ENCODE measurements around the gene GPR37. TPM values are rescaled to one million over a fixed set of nuclear protein-coding genes. Genes with fewer than 3 reads are reported as not detected.
A peak's percentile ranks its signal among the peaks of the same experiment; 100 is the strongest.

Gene GPR37
- total and polyA plus RNA-seq, 5 experiments from 2014 or later, result not detected

DNA sequence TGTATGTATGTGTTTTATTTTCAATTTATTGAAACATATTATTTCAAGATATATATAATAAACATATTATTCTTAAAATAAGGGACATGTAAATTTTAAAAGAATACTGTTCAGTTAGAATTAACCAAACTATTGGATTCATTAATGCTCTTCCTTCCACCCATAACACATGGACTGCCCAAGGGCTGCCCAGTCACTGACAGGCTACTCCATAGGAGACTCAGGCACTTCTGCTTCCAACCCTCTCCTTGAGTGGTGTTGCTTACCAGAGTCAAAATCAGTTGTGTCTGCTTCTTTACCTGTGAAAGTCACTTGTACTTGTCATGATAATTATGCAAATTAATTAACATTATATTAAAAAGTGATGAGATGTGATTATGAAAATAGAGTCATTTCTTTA lies 9.8 kb upstream of the GPR37 start:
- peaks cover 14 to 43% (median 15%) of the 10 kb centered on the region in 5 donors for H3K27me3 Mint-ChIP-seq
- DNase-seq (no peak), ATAC-seq (no peak)
- H3K36me3 Mint-ChIP-seq, result no peaks in the 10 kb centered on the region
- no peaks in the 10 kb centered on the region for H3K9me3 Mint-ChIP-seq
- POLR2A ChIA-PET, result no interaction called here
- no peak overlapping the region for H3K4me3 Mint-ChIP-seq
- H3K4me1 Mint-ChIP-seq, result no peaks in the 10 kb centered on the region
- H3K27ac Mint-ChIP-seq, result no peak overlapping the region

DNA sequence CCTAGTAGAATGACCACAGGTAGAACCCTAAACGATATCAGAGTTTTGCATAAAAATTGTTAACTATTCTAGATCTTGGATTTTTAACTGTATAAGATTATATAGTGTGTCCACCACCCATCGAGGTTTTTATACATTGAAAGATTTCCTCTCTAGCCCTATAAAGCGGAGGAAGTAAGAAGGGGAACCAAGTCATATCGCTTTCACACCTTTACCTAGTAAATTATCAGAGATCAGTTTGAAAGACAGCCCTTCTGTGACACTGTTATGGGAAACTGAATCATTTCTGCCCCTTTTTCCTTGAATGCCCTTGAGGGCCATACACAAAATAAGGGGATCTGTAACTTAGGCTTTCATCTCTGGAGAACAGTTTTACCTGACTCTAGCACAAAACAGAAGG lies 8.3 kb upstream of the GPR37 start:
- Mint-ChIP-seq H3K36me3 (no peaks in the 10 kb centered on the region), H3K27me3 (peaks cover 13 to 43% (median 15%) of the 10 kb centered on the region in 5 donors), H3K4me3 (no peak overlapping the region), H3K27ac (no peak overlapping the region), H3K4me1 (no peaks in the 10 kb centered on the region), H3K9me3 (no peaks in the 10 kb centered on the region)
- POLR2A ChIA-PET, result no interaction called here
- ATAC-seq (no peak), DNase-seq (no peak)

DNA sequence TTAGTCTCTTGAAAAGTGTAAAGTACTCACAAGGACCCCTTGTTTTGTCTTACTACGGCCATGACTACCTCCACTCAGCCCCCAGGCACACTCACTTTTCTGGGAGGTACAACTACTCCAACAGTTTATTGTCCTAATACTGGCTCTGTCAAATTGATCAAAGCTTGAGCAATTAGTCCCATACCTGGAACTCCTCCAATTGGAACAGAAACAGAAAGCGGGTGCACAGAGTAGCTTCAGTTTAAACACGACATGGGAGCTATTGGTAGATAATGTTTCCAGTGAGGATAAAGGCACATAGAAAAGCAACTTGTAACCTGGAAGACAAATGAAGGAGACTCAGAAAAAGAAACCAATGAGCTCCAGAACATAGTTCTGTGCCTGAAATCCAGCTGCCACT lies 7.7 kb upstream of the GPR37 start:
- no peak overlapping the region for H3K4me3 Mint-ChIP-seq
- H3K27ac Mint-ChIP-seq, result peak overlapping the region in 1 of 10 donors; percentile 63
- no peaks in the 10 kb centered on the region for H3K9me3 Mint-ChIP-seq
- no peaks in the 10 kb centered on the region for H3K36me3 Mint-ChIP-seq
- POLR2A ChIA-PET, result no interaction called here
- ATAC-seq (no peak), DNase-seq (no peak)
- no peaks in the 10 kb centered on the region for H3K4me1 Mint-ChIP-seq
- H3K27me3 Mint-ChIP-seq, result peaks cover 13 to 42% (median 15%) of the 10 kb centered on the region in 5 donors

DNA sequence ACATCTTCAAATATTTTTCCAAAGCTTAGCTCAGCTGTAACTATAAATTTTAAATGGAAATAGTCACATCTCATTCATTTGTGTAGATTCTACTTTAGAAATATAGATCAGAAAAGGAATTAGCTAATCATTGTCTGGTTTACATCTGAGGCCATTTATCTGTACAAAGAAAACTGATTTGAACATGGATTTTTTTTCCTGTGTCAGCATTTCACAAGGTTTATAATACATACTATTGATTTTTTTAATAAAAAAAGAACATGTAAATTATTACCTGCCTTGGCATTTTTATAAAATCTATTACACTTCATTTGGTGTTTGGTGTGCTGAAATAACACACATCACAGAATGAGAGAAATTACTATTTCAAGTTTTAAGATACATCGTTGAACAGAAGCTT lies 3.5 kb upstream of the GPR37 start:
- Mint-ChIP-seq H3K36me3 (no peaks in the 10 kb centered on the region), H3K27me3 (peaks cover 24 to 66% (median 35%) of the 10 kb centered on the region in 5 donors), H3K4me3 (no peak overlapping the region), H3K4me1 (peaks cover 4 to 13% (median 9%) of the 10 kb centered on the region in 4 donors), H3K9me3 (peaks cover 0 to 2% (median 0%) of the 10 kb centered on the region in 9 donors), H3K27ac (no peak overlapping the region)
- DNase-seq, result no peak
- POLR2A ChIA-PET, result no interaction called here
- ATAC-seq, result no peak

DNA sequence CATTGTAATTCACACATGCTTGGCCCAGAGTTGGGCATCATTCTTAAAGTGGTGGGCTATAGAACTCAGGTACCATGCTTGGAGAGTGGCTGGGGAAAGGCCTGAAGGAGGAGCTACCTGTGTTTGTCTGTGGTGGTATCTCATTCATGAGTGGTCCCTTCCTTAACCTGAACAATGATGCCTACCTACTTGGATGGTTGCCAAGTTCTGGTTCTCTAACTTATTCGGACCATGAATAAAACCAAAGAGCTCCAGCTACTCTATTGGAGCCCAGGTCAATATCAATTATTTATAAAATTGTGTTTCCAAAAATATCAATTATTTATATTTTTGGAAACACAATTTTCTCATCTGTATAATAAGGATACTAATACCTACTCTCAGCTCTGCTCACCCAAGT lies 2.9 kb upstream of the GPR37 start:
- H3K27ac Mint-ChIP-seq, result no peak overlapping the region
- H3K4me3 Mint-ChIP-seq, result no peak overlapping the region
- H3K4me1 Mint-ChIP-seq, result peaks cover 5 to 18% (median 14%) of the 10 kb centered on the region in 4 donors
- peaks cover 30 to 66% (median 38%) of the 10 kb centered on the region in 5 donors for H3K27me3 Mint-ChIP-seq
- H3K9me3 Mint-ChIP-seq, result peaks cover 0 to 2% (median 0%) of the 10 kb centered on the region in 9 donors
- DNase-seq (no peak), ATAC-seq (no peak)
- POLR2A ChIA-PET, result no interaction called here
- peaks cover 0 to 3% (median 0%) of the 10 kb centered on the region in 3 donors for H3K36me3 Mint-ChIP-seq

DNA sequence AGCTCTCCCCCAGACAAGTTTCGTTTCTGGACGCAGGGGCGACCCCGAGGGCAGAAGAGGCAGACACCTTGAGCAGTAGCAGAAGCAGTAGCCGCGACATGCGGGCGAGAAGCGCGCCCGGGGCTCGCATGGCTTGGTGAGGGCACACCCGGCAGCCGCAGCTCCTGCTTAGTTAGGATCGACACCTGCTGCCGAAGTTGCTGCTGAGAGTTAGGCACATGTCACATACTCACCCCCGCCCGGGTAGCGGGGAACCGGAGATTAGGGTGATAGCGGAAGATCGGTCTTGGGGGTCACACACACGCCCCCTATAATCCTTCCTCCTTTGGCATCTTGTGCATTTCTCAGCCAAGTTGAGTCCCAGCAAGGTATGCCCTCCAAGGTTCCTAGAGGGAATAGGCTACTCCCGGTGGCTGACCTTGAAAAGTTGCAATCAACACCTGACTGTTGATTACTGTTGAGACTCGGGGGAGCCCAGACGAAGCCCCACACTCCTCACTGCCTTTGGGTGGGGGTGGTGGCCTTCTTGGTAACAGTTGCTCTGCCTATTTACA lies 668 bp downstream of the GPR37 start:
- H3K4me3 Mint-ChIP-seq, result peak overlapping the region; percentile 79 to 93 (median 86)
- peaks cover 0 to 4% (median 0%) of the 10 kb centered on the region in 9 donors for H3K9me3 Mint-ChIP-seq
- H3K4me1 Mint-ChIP-seq, result peaks cover 6 to 20% (median 18%) of the 10 kb centered on the region in 4 donors
- POLR2A ChIA-PET, result no interaction called here
- peaks cover 0 to 8% (median 2%) of the 10 kb centered on the region in 3 donors for H3K36me3 Mint-ChIP-seq
- ATAC-seq (peak; percentile 59 to 62), DNase-seq (peak in 2 of 10 donors; percentile 21 to 24)
- H3K27ac Mint-ChIP-seq, result peak overlapping the region in 4 of 10 donors; percentile 5 to 28 (median 17)
- H3K27me3 Mint-ChIP-seq, result peaks cover 31 to 73% (median 51%) of the 10 kb centered on the region in 5 donors

DNA sequence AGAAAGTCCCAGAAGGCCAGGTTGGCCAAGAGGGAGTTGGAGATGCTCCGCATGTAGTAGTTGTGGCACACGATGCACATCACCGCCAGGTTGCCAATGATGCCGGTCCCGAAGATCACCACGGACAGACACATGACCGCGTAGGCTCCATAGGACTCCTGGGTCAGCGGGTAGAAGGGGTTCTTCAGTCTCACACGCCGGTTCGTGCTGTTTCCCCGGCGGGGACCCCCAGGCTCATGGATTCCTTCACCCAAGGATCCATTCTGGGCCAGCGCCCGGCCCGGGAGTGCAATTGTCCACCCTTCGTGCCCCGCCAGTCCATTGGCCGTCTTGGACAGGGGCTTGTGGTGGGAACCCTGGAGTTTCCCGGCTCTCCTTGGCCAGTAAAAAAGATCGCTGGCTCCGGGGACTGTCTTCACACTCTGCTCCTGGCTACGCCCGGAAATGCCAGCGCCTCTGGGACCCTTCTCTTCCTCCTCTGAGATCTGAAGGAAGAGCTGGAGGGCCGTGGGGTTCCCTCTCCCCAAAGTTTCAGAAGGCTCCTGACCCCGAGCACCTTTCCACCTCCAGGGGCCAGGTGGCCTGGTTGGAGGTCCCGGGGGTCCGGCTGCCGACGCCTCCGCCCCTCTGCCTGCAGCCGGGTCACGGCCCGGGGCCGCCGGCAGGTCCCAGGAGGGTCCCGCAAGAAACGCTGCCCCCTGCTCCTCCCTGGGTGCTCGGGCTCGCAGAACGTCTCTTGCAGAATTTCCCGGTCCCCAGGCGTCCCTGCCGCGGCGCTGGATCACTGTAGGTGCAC lies 1.3 kb downstream of the GPR37 start:
- Mint-ChIP-seq H3K27ac (peak overlapping the region in 1 of 10 donors; percentile 28), H3K9me3 (peaks cover 0 to 4% (median 0%) of the 10 kb centered on the region in 9 donors), H3K36me3 (peaks cover 0 to 8% (median 2%) of the 10 kb centered on the region in 3 donors), H3K27me3 (peaks cover 35 to 80% (median 56%) of the 10 kb centered on the region in 5 donors), H3K4me1 (peaks cover 6 to 20% (median 18%) of the 10 kb centered on the region in 4 donors), H3K4me3 (peak overlapping the region; percentile 79 to 93 (median 86))
- ATAC-seq, result no peak
- DNase-seq, result no peak
- POLR2A ChIA-PET, result no interaction called here

DNA sequence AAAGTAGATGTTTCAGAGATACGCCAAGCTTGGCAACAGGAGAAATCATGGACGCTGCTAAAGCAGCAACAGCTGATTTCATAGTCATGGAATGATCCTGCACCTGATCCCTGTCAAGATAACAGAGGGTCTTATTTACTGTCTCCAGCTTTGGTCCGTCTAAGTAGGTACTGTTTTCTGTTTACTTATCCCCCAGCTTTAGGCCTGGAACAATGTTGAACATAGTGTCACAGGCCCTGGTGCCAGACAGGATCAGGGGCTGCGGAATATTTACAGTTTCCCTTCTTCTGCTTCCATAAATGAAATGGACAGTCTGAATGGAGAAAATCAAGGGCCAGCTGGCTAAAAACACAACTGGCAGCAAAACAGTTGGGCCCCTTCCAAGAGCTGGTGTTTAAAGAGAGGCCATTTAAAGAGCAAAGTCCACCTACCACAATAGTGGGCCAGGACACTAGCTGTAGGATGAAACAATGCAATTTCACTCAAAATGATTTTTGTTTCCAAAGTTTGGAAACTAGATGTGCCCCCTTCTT lies 2.9 kb downstream of the GPR37 start:
- peaks cover 0 to 8% (median 2%) of the 10 kb centered on the region in 3 donors for H3K36me3 Mint-ChIP-seq
- H3K27me3 Mint-ChIP-seq, result peaks cover 36 to 75% (median 55%) of the 10 kb centered on the region in 5 donors
- ATAC-seq (no peak), DNase-seq (no peak)
- H3K27ac Mint-ChIP-seq, result no peak overlapping the region
- H3K4me3 Mint-ChIP-seq, result peak overlapping the region in 1 of 10 donors; percentile 79
- H3K9me3 Mint-ChIP-seq, result peaks cover 0 to 4% (median 0%) of the 10 kb centered on the region in 9 donors
- POLR2A ChIA-PET, result no interaction called here
- H3K4me1 Mint-ChIP-seq, result peaks cover 6 to 20% (median 18%) of the 10 kb centered on the region in 4 donors

DNA sequence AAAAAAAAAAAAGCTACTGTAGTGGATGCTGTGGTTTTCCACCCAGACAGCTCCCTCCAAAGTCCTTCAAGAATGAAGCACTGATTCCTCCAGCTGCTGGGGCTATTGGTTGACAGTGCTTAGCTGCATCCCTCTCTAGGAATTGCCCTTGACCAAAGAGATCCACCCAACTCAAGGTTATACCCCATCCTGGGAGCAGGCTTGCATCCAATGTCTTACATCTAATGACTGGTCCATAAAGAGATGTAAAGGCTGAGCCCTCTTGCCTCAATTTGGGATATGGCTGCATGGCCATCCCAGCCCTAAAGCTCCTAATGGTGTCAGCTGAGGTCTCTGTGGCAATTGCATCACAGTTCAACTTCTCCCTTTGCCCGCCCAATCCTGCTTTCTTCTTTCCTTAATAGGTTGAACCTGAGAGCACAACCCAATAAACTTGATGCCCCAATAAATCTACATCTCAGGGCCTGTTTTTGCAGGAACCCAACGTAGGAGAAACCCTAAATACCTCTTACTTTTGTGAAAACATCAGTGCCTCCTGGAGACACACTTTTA lies 4.4 kb downstream of the GPR37 start:
- peaks cover 25 to 69% (median 51%) of the 10 kb centered on the region in 5 donors for H3K27me3 Mint-ChIP-seq
- H3K36me3 Mint-ChIP-seq, result peaks cover 0 to 8% (median 2%) of the 10 kb centered on the region in 3 donors
- ATAC-seq, result no peak

DNA sequence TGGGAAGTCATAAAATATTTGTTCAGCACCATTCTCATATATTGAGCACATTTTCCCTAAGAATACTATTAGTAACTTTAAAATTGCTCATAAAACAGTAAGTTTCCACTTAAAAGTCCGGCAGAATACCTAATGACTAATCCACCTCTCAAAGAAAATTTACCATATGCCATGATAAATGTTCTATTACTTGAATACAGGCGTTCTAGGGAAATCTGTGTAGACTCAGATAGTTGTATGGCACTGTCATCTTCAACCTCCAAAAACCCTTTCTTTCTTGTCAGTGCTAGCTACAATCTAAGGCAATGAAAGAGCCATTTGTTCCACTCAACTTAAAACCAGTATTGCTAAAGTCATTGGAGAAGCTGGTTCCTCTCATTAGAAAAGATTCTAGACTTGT lies 7.3 kb downstream of the GPR37 start:
- Mint-ChIP-seq H3K27me3 (peaks cover 18 to 61% (median 32%) of the 10 kb centered on the region in 5 donors), H3K9me3 (peaks cover 0 to 2% (median 0%) of the 10 kb centered on the region in 9 donors), H3K4me3 (no peak overlapping the region), H3K36me3 (peaks cover 0 to 2% (median 2%) of the 10 kb centered on the region in 3 donors), H3K4me1 (peaks cover under 1 to 3% (median 1%) of the 10 kb centered on the region in 4 donors), H3K27ac (no peak overlapping the region)
- DNase-seq (no peak), ATAC-seq (no peak)
- POLR2A ChIA-PET, result no interaction called here

More for the DNA sequence above, 4.4 kb downstream of the GPR37 start:
- DNase-seq, result no peak
- Mint-ChIP-seq H3K9me3 (peaks cover 0 to 4% (median 0%) of the 10 kb centered on the region in 9 donors), H3K4me3 (no peak overlapping the region), H3K27ac (peak overlapping the region in 1 of 10 donors; percentile 56), H3K4me1 (peaks cover 6 to 20% (median 17%) of the 10 kb centered on the region in 4 donors)
- POLR2A ChIA-PET, result no interaction called here

DNA sequence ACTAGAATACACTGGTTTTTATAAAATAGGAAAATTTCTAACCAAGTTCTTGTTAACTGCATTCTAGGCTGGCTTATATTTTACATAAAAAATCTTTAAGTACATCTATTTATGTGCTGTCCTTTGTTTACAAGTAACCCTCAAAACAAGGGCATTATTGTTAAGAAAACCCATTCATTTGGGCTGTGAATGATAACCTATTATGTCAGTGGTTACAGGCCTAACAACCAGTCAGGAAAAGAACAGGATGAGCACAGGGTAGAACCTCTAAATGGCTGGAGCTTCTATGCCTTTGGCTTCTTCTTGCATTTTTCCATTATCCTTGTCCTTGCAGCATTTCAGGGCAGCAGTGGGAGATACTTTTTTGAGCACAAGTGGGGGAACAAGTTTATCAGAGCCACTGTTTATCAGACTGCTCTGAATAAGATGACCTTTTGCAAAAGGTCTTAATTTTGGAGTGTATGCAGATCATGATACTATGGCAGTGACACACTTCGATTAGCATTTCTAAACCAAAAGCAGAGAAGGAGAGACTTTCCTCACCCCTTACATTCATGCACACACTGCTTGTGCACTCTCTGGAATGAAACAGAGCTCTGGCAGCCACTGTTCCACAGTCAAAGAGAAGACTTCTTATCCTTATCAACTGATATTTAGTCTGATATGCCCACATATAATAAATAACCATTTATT lies 10.9 kb downstream of the GPR37 start:
- POLR2A ChIA-PET, result no interaction called here
- H3K36me3 Mint-ChIP-seq, result no peaks in the 10 kb centered on the region
- no peaks in the 10 kb centered on the region for H3K4me1 Mint-ChIP-seq
- H3K9me3 Mint-ChIP-seq, result no peaks in the 10 kb centered on the region
- no peak overlapping the region for H3K27ac Mint-ChIP-seq
- no peak for ATAC-seq
- no peak for DNase-seq
- peaks cover 10 to 36% (median 15%) of the 10 kb centered on the region in 5 donors for H3K27me3 Mint-ChIP-seq
- H3K4me3 Mint-ChIP-seq, result no peak overlapping the region

DNA sequence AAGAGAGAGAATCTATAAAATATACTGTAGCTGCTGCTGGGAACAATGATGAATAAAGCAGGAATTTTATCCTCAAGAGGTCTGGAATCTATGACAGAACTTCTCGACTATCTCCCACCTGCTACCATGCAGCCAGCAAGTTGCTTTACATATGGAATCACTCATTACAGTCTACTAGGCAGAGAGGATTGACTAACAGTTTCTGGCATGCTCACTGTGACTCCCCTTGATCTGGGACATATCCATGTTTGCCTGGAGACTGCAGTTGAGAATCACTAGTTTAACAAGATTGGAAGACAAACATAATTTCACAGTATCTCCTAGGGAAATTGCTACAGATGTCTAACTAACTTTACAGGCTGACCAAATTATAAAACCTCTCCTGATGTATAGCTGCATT lies 13.3 kb downstream of the GPR37 start:
- no peak overlapping the region for H3K27ac Mint-ChIP-seq
- H3K27me3 Mint-ChIP-seq, result peaks cover 6 to 36% (median 8%) of the 10 kb centered on the region in 5 donors
- DNase-seq, result no peak
- H3K4me3 Mint-ChIP-seq, result no peak overlapping the region
- no peaks in the 10 kb centered on the region for H3K36me3 Mint-ChIP-seq
- ATAC-seq, result no peak
- no peaks in the 10 kb centered on the region for H3K9me3 Mint-ChIP-seq
- POLR2A ChIA-PET, result no interaction called here
- H3K4me1 Mint-ChIP-seq, result no peaks in the 10 kb centered on the region

All from naive thymus-derived CD8-positive, alpha-beta T cell (primary cell).